DOHH2 (cell line): ENCODE measurements around the gene ABHD10.

ENCODE experiments used
- H3F3A ChIP-seq: fragments of 200-600 bp; sonication (generic), shearing (Covaris generic); 2 replicates; pipeline ENCODE4 v1.6.0; 2016; ENCODE audit warnings: antibody characterized with exemption, mild to moderate bottlenecking; ENCODE audit not compliant: control insufficient read depth, insufficient read depth
- H3K27ac ChIP-seq: fragments of 200-600 bp; sonication (generic); 2 replicates; pipeline ENCODE4 v1.5.1; 2014; ENCODE audit warnings: low read depth, mild to moderate bottlenecking, low read length, moderate library complexity
- H3K27me3 ChIP-seq: fragments of 200-600 bp; sonication (generic); 2 replicates; pipeline ENCODE4 v1.6.1; 2014; ENCODE audit warnings: mild to moderate bottlenecking, low read length, mixed read lengths; ENCODE audit not compliant: control insufficient read depth
- H3K36me3 ChIP-seq: fragments of 200-600 bp; sonication (generic); 2 replicates; pipeline ENCODE4 v1.6.1; 2014; ENCODE audit warnings: mild to moderate bottlenecking, low read length, moderate library complexity, mixed read lengths; ENCODE audit not compliant: control insufficient read depth
- H3K4me1 ChIP-seq: fragments of 200-600 bp; sonication (generic); 2 replicates; pipeline ENCODE4 v1.6.1; 2014; ENCODE audit warnings: mild to moderate bottlenecking, low read length, mixed read lengths; ENCODE audit not compliant: control insufficient read depth
- H3K4me2 ChIP-seq: fragments of 200-600 bp; sonication (generic); 2 replicates; pipeline ENCODE4 v1.6.0; 2014; ENCODE audit warnings: mild to moderate bottlenecking, low read length, moderate library complexity
- H3K4me3 ChIP-seq: fragments of 200-600 bp; sonication (generic); 2 replicates; pipeline ENCODE4 v1.5.1; 2014; ENCODE audit warnings: mild to moderate bottlenecking, low read length, mixed read lengths
- H3K79me2 ChIP-seq: fragments of 200-600 bp; sonication (generic); 2 replicates; pipeline ENCODE4 v1.6.1; 2014; ENCODE audit warnings: mild to moderate bottlenecking, low read length, mixed read lengths; ENCODE audit not compliant: control insufficient read depth
- H3K9me2 ChIP-seq: fragments of 200-600 bp; sonication (generic); replicated peaks from 2 replicates; pipeline ENCODE4 v1.6.1; 2014; ENCODE audit warnings: mild to moderate bottlenecking, low read length, mixed read lengths; ENCODE audit not compliant: control insufficient read depth
- H3K9me3 ChIP-seq: fragments of 200-600 bp; sonication (generic); 2 replicates; pipeline ENCODE4 v1.6.1; 2014; ENCODE audit warnings: antibody characterized with exemption, low read length, mixed read lengths; ENCODE audit not compliant: control insufficient read depth, insufficient read depth
- H4K20me1 ChIP-seq: fragments of 200-600 bp; sonication (generic); 2 replicates; pipeline ENCODE4 v1.6.0; 2014; ENCODE audit warnings: low read depth, mild to moderate bottlenecking, antibody characterized with exemption, low read length, moderate library complexity; ENCODE audit not compliant: control insufficient read depth, insufficient read depth
- CTCF ChIP-seq: fragments of 200-600 bp; sonication (generic); IDR thresholded peaks from one replicate; pipeline ENCODE4 v1.5.1; 2014; ENCODE audit warnings: antibody characterized with exemption, mild to moderate bottlenecking, low read depth, low read length; ENCODE audit not compliant: poor library complexity, severe bottlenecking
- EZH2phosphoT487 ChIP-seq: fragments of 200-600 bp; sonication (generic); IDR thresholded peaks from 2 replicates; pipeline ENCODE4 v1.6.1; 2017; ENCODE audit warnings: borderline replicate concordance, mild to moderate bottlenecking, antibody characterized with exemption, low read length, moderate library complexity, mixed read lengths

Gene ABHD10

GRCh38 chr3:111949712-111950111 lies 29.1 kb upstream of the ABHD10 start:
- Histone ChIP-seq H4K20me1 (no peaks in the 10 kb centered on the region), H3K79me2 (no peaks in the 10 kb centered on the region), H3K4me1 (no peaks in the 10 kb centered on the region), H3F3A (no peaks in the 10 kb centered on the region), H3K9me3 (no peaks in the 10 kb centered on the region), H3K27me3 (peaks cover 10% of the 10 kb centered on the region), H3K4me2 (no peak overlapping the region), H3K36me3 (no peaks in the 10 kb centered on the region), H3K4me3 (no peak overlapping the region), H3K27ac (no peak overlapping the region), H3K9me2 (no peaks in the 10 kb centered on the region)
- TF ChIP-seq EZH2phosphoT487 (no peak), CTCF (no peak)

- H3K36me3 ChIP-seq: no peaks in the 10 kb centered on the region
These were observed 27.8 kb upstream of the ABHD10 start for GRCh38 chr3:111951032-111951431.

GRCh38 chr3:111952086-111952485 lies 26.7 kb upstream of the ABHD10 start:
- H3K9me2 ChIP-seq: no peaks in the 10 kb centered on the region
- H3K4me3 ChIP-seq: no peak overlapping the region
- H3K27ac ChIP-seq: no peak overlapping the region
- no peaks in the 10 kb centered on the region for H3K9me3 ChIP-seq
- H3K36me3 ChIP-seq: no peaks in the 10 kb centered on the region
- H4K20me1 ChIP-seq: no peaks in the 10 kb centered on the region
- TF ChIP-seq EZH2phosphoT487 (no peak), CTCF (no peak)
- H3K4me2 ChIP-seq: no peak overlapping the region
- no peaks in the 10 kb centered on the region for H3F3A ChIP-seq
- 0 out of 2 replicates have a peak, but pooled peaks cover 7% of the 10 kb centered on the region for H3K27me3 ChIP-seq
- no peaks in the 10 kb centered on the region for H3K4me1 ChIP-seq
- H3K79me2 ChIP-seq: no peaks in the 10 kb centered on the region

More at GRCh38 chr3:111951032-111951431, 27.8 kb upstream of the ABHD10 start:
- Histone ChIP-seq H3K79me2 (no peaks in the 10 kb centered on the region), H3K9me2 (no peaks in the 10 kb centered on the region), H3K9me3 (no peaks in the 10 kb centered on the region), H3K4me2 (no peak overlapping the region), H3K4me3 (no peak overlapping the region), H3K4me1 (no peaks in the 10 kb centered on the region), H3K27me3 (peaks cover 10% of the 10 kb centered on the region), H3F3A (no peaks in the 10 kb centered on the region), H4K20me1 (no peaks in the 10 kb centered on the region), H3K27ac (no peak overlapping the region)
- TF ChIP-seq EZH2phosphoT487 (no peak), CTCF (no peak)
